Endothelial cell of umbilical vein (primary cell): ENCODE results near the gene SRSF3.
"Not testable (repeated sequence)": the region's sequence is repeated elsewhere in the genome, so short reads cannot be mapped to it uniquely, and the experiment has no call there.

Experiments used
- EZH2 ChIP-seq: IDR thresholded peaks from 2 replicates; pipeline ENCODE4 v1.6.1; 2012; ENCODE audit warnings: borderline replicate concordance, low read depth, mild to moderate bottlenecking, moderate library complexity, low read length, inconsistent platforms; ENCODE audit not compliant: severe bottlenecking
- FOS ChIP-seq: IDR thresholded peaks from 2 replicates; pipeline ENCODE4 v1.6.1; 2011; ENCODE audit warnings: mild to moderate bottlenecking, low read length, moderate library complexity, borderline replicate concordance; ENCODE audit not compliant: insufficient read depth
- POLR2A ChIP-seq: IDR thresholded peaks from 2 replicates; pipeline ENCODE4 v1.6.1; 2012; ENCODE audit warnings: low read depth, mild to moderate bottlenecking, control low read depth, low read length
- POLR2AphosphoS5 ChIP-seq: IDR thresholded peaks from 2 replicates; pipeline ENCODE4 v1.6.1; 2012; ENCODE audit warnings: low read depth, mild to moderate bottlenecking, control low read depth, low read length, moderate library complexity; ENCODE audit not compliant: insufficient read depth
- TF ChIP-seq, protein P1 (sequence below), 2 donors: IDR thresholded peaks; 1 replicate in 1 of 2; 2 replicates in 1 of 2; pipeline ENCODE4 v1.5.1; 2011; ENCODE audit warnings: low read length in 2 of 2, mild to moderate bottlenecking in 2 of 2, moderate library complexity in 2 of 2, control low read depth in 1 of 2, inconsistent platforms in 1 of 2, low read depth in 1 of 2; ENCODE audit not compliant: insufficient read depth in 1 of 2; ENCODE audit errors: extremely low read depth in 1 of 2

DNA sequence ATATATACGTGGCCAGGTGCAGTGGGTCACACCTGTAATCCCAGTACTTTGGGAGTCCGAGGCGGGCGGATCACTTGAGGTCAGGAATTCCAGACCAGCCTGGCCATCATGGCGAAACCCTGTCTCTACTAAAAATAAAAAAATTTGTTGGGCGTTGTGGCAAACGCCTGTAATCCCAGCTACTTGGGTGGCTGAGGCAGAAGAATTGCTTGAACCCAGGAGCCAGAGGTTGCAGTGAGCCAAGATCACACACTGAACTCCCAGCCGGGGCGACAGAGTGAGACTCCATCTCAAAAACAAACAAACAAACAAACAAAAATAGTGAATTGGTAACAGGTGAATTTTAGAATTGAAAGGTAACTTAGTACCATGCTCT lies 5.1 kb upstream of the SRSF3 start:
- TF ChIP-seq, protein P1, sequence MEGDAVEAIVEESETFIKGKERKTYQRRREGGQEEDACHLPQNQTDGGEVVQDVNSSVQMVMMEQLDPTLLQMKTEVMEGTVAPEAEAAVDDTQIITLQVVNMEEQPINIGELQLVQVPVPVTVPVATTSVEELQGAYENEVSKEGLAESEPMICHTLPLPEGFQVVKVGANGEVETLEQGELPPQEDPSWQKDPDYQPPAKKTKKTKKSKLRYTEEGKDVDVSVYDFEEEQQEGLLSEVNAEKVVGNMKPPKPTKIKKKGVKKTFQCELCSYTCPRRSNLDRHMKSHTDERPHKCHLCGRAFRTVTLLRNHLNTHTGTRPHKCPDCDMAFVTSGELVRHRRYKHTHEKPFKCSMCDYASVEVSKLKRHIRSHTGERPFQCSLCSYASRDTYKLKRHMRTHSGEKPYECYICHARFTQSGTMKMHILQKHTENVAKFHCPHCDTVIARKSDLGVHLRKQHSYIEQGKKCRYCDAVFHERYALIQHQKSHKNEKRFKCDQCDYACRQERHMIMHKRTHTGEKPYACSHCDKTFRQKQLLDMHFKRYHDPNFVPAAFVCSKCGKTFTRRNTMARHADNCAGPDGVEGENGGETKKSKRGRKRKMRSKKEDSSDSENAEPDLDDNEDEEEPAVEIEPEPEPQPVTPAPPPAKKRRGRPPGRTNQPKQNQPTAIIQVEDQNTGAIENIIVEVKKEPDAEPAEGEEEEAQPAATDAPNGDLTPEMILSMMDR (IDR thresholded peaks at IDR 0.05; ENCODE audit: extremely low read depth in 1 of 2, insufficient read depth in 1 of 2, low read depth in 1 of 2, low read length in 2 of 2), result not testable (repeated sequence)
- TF ChIP-seq EZH2, POLR2AphosphoS5, POLR2A, FOS: not testable (repeated sequence)
